HEK293T (cell line): ENCODE measurements around the gene PFKFB2.

Source experiments
- ARNT ChIP-seq: fragments of 450-650 bp; IDR thresholded peaks from 2 replicates; pipeline ENCODE4 v1.6.1; 2017; ENCODE audit warnings: mild to moderate bottlenecking
- BHLHE40 ChIP-seq: fragments of 450-650 bp; IDR thresholded peaks from 2 replicates; pipeline ENCODE4 v1.6.1; 2016; ENCODE audit warnings: mild to moderate bottlenecking, moderate library complexity, borderline replicate concordance
- CTBP1 ChIP-seq: fragments of 450-650 bp; IDR thresholded peaks from 2 replicates; pipeline ENCODE4 v1.6.1; 2016; ENCODE audit warnings: borderline replicate concordance
- ELF4 ChIP-seq: fragments of 450-650 bp; IDR thresholded peaks from 2 replicates; pipeline ENCODE4 v1.6.1; 2017; ENCODE audit warnings: antibody characterized with exemption
- FOXA1 ChIP-seq: fragments of 450-650 bp; IDR thresholded peaks from 2 replicates; pipeline ENCODE4 v1.6.1; 2016; ENCODE audit warnings: mild to moderate bottlenecking
- FOXK2 ChIP-seq: fragments of 450-650 bp; IDR thresholded peaks from 2 replicates; pipeline ENCODE4 v1.6.1; 2016; ENCODE audit warnings: mild to moderate bottlenecking
- HDGF ChIP-seq: fragments of 450-650 bp; IDR thresholded peaks from 2 replicates; pipeline ENCODE4 v1.6.1; 2017; ENCODE audit warnings: antibody characterized with exemption, borderline replicate concordance
- L3MBTL2 ChIP-seq: fragments of 450-650 bp; conservative IDR thresholded peaks from 2 replicates; pipeline ENCODE4 v1.6.1; 2016; ENCODE audit warnings: mild to moderate bottlenecking
- LEF1 ChIP-seq: fragments of 450-650 bp; IDR thresholded peaks from 2 replicates; pipeline ENCODE4 v1.6.1; 2017; ENCODE audit warnings: mild to moderate bottlenecking, borderline replicate concordance
- NFRKB ChIP-seq: fragments of 450-650 bp; IDR thresholded peaks from 2 replicates; pipeline ENCODE4 v1.6.1; 2016; ENCODE audit warnings: mild to moderate bottlenecking, moderate library complexity
- SP1 ChIP-seq: fragments of 450-650 bp; IDR thresholded peaks from 2 replicates; pipeline ENCODE4 v1.6.1; 2017
- SUZ12 ChIP-seq: fragments of 450-650 bp; IDR thresholded peaks from 2 replicates; pipeline ENCODE4 v1.6.1; 2016; ENCODE audit warnings: mild to moderate bottlenecking
- ZNF384 ChIP-seq: fragments of 450-650 bp; IDR thresholded peaks from 2 replicates; pipeline ENCODE4 v1.6.1; 2016
- TF ChIP-seq, protein P1 (sequence below): fragments of 450-650 bp; IDR thresholded peaks from 2 replicates; pipeline ENCODE4 v1.6.1; 2016

DNA sequence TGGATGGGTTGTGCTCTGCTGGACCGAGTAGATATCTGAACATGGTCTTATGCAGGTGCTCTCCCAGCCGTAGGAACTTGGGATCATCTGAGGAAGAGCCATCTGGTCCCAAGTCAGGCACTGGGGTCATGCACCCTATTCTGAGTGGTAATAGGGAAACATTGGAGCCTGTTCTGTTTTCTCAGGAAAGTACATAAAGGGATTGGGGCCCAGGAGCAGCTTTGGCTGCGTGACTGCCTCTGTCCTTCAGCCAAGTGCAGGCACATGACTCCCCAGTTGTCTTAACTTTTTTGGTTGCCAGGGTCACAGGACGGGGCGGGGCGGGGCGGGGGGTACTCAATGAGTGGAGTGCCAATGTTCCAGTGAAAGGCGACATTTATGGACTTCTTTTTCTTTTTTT, 11.5 kb downstream of the PFKFB2 start:
- TF ChIP-seq FOXA1, result no peak
- TF ChIP-seq SUZ12, result no peak
- no peak for TF ChIP-seq ARNT
- TF ChIP-seq LEF1, result no peak
- no peak for TF ChIP-seq ELF4
- TF ChIP-seq FOXK2, result no peak
- TF ChIP-seq HDGF, result no peak
- no peak for TF ChIP-seq SP1
- no peak for TF ChIP-seq ZNF384
- TF ChIP-seq CTBP1, result no peak
- TF ChIP-seq, protein P1, sequence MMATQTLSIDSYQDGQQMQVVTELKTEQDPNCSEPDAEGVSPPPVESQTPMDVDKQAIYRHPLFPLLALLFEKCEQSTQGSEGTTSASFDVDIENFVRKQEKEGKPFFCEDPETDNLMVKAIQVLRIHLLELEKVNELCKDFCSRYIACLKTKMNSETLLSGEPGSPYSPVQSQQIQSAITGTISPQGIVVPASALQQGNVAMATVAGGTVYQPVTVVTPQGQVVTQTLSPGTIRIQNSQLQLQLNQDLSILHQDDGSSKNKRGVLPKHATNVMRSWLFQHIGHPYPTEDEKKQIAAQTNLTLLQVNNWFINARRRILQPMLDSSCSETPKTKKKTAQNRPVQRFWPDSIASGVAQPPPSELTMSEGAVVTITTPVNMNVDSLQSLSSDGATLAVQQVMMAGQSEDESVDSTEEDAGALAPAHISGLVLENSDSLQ, result no peak
- TF ChIP-seq BHLHE40, result no peak
- no peak for TF ChIP-seq L3MBTL2
- no peak for TF ChIP-seq NFRKB
